ENCODE data around the gene DNAL4. TPM values are rescaled to one million over a fixed set of nuclear protein-coding genes. Genes with fewer than 3 reads are reported as not detected.

DNAL4 gene
- polyA plus RNA-seq, 1 donor (not counting 4 experiments of a cell fraction or from before 2014, with no cell fraction given), result 11.4 TPM

DNA sequence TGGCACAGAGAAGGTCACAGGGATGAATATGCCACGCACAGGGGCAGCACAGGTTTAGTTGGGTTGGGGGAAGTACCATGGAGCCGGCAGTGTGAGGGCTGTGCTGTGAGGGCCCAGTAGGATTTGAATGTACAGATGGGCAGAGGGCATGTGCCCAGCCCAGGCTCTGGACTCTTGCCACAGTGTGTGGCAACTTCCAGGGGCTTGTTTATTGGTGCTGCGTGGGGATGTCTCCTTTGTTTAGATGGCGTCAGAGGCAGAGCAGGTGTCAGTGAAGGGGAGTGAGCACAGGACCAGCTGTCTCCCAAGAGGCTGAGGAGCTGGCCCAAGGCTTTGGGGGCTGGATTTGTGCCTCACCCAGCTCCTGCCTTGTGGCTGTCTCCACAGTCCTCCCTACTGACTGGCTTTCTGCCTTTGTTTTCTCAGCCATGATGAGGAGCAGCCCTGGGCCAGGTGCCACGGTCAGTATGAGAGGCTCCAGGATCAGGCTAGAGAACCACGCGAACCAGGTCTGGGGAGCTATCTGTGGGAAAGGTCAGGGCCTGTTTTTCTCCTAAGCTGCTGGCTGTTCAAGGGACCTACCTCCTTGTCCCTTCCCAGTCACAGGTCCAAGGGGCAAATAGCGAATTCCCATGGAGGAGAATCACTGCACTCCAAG, 60.1 kb downstream of the DNAL4 start:
- H3K9me1 ChIP-seq (ENCODE audit: control insufficient read depth, extremely low read depth, insufficient read depth, low read length), result no peaks in the 10 kb centered on the region
- DNase-seq (ENCODE audit: low read depth, low spot score) (no peak), FAIRE-seq (no peak)
- TF ChIP-seq, protein P1, sequence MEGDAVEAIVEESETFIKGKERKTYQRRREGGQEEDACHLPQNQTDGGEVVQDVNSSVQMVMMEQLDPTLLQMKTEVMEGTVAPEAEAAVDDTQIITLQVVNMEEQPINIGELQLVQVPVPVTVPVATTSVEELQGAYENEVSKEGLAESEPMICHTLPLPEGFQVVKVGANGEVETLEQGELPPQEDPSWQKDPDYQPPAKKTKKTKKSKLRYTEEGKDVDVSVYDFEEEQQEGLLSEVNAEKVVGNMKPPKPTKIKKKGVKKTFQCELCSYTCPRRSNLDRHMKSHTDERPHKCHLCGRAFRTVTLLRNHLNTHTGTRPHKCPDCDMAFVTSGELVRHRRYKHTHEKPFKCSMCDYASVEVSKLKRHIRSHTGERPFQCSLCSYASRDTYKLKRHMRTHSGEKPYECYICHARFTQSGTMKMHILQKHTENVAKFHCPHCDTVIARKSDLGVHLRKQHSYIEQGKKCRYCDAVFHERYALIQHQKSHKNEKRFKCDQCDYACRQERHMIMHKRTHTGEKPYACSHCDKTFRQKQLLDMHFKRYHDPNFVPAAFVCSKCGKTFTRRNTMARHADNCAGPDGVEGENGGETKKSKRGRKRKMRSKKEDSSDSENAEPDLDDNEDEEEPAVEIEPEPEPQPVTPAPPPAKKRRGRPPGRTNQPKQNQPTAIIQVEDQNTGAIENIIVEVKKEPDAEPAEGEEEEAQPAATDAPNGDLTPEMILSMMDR (optimal IDR thresholded peaks at IDR 0.05 in 1 of 3, IDR thresholded peaks at IDR 0.05 in 1 of 3, conservative IDR thresholded peaks at IDR 0.05 in 1 of 3; ENCODE audit: extremely low read depth in 1 of 3, insufficient read depth in 2 of 3, low read length in 3 of 3), result no peak
- no peak for TF ChIP-seq EZH2 (IDR thresholded peaks at IDR 0.05; ENCODE audit: low read length)
- no peaks in the 10 kb centered on the region for H3K9me3 ChIP-seq (ENCODE audit: control insufficient read depth, low read depth, low read length)
- H3K9ac ChIP-seq (ENCODE audit: control insufficient read depth, extremely low read depth, insufficient read depth, low read length), result no peak overlapping the region
- no peak overlapping the region for H3K27ac ChIP-seq (ENCODE audit: control insufficient read depth, insufficient read depth, low read length)
- H3K36me3 ChIP-seq (ENCODE audit: control insufficient read depth in 2 of 2, extremely low read depth in 1 of 2, insufficient read depth in 2 of 2, low read length in 2 of 2), result peaks cover 45 to 59% of the 10 kb centered on the region in 2 experiments
- H3K79me2 ChIP-seq (ENCODE audit: control insufficient read depth, insufficient read depth, low read length), result no peaks in the 10 kb centered on the region
- H3K4me1 ChIP-seq (ENCODE audit: control insufficient read depth, extremely low read depth, insufficient read depth, low read length), result peaks cover 23% of the 10 kb centered on the region
- no peak overlapping the region for H2AFZ ChIP-seq (ENCODE audit: control insufficient read depth, low read length)
- H3K4me2 ChIP-seq (ENCODE audit: control insufficient read depth, extremely low read depth, insufficient read depth, low read depth, low read length), result no peak overlapping the region
- dilution Hi-C loops (cut with MboI; ENCODE audit: extremely low pct_ligation_motif_present, low sequenced_read_pairs), result no loop called here
- H4K20me1 ChIP-seq (ENCODE audit: control insufficient read depth, extremely low read depth, insufficient read depth, low read length), result peaks cover 2% of the 10 kb centered on the region
- no peak overlapping the region for H3K4me3 ChIP-seq (ENCODE audit: control insufficient read depth in 2 of 3, extremely low read depth in 1 of 3, insufficient read depth in 2 of 3, low read depth in 1 of 3, low read length in 3 of 3)
- H3K27me3 ChIP-seq (ENCODE audit: control insufficient read depth, extremely low read depth, insufficient read depth, low read length), result no peaks in the 10 kb centered on the region

DNA sequence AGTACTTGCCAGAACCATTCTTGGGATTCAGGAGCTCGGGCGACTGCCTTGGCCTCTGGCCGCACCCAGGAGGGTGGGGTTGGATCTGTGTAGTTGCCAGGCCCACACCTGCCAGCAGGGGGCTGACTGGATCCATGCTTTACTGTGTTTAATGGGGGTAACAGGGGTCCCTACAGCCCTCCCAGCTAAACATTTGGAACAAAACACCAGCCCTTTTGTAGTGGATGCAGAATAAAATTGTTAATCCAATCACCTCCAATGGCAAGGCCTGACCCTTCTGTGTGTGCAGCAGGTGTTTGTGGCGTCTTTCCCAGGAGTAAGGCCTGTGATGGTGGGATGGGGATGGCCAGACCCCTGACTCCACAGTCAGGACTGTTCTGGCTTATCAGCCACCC, 60.6 kb downstream of the DNAL4 start:
- Histone ChIP-seq H3K4me1 (ENCODE audit: control insufficient read depth, extremely low read depth, insufficient read depth, low read length) (peaks cover 23% of the 10 kb centered on the region), H3K9me3 (ENCODE audit: control insufficient read depth, low read depth, low read length) (no peaks in the 10 kb centered on the region), H3K4me2 (ENCODE audit: control insufficient read depth, extremely low read depth, insufficient read depth, low read depth, low read length) (no peak overlapping the region), H3K27me3 (ENCODE audit: control insufficient read depth, extremely low read depth, insufficient read depth, low read length) (no peaks in the 10 kb centered on the region), H4K20me1 (ENCODE audit: control insufficient read depth, extremely low read depth, insufficient read depth, low read length) (peaks cover 2% of the 10 kb centered on the region), H3K36me3 (ENCODE audit: control insufficient read depth in 2 of 2, extremely low read depth in 1 of 2, insufficient read depth in 2 of 2, low read length in 2 of 2) (peaks cover 45 to 56% of the 10 kb centered on the region in 2 experiments), H3K4me3 (ENCODE audit: control insufficient read depth in 2 of 3, extremely low read depth in 1 of 3, insufficient read depth in 2 of 3, low read depth in 1 of 3, low read length in 3 of 3) (no peak overlapping the region), H3K27ac (ENCODE audit: control insufficient read depth, insufficient read depth, low read length) (no peak overlapping the region), H3K79me2 (ENCODE audit: control insufficient read depth, insufficient read depth, low read length) (no peaks in the 10 kb centered on the region), H3K9ac (ENCODE audit: control insufficient read depth, extremely low read depth, insufficient read depth, low read length) (no peak overlapping the region), H2AFZ (ENCODE audit: control insufficient read depth, low read length) (no peak overlapping the region), H3K9me1 (ENCODE audit: control insufficient read depth, extremely low read depth, insufficient read depth, low read length) (no peaks in the 10 kb centered on the region)
- TF ChIP-seq EZH2 (IDR thresholded peaks at IDR 0.05; ENCODE audit: low read length), result no peak
- TF ChIP-seq, protein P1 (optimal IDR thresholded peaks at IDR 0.05 in 1 of 3, IDR thresholded peaks at IDR 0.05 in 1 of 3, conservative IDR thresholded peaks at IDR 0.05 in 1 of 3; ENCODE audit: extremely low read depth in 1 of 3, insufficient read depth in 2 of 3, low read length in 3 of 3), result peak; percentile 81 to 93 (median 88)
- DNase-seq (ENCODE audit: low read depth, low spot score), result no peak
- dilution Hi-C loops (cut with MboI; ENCODE audit: extremely low pct_ligation_motif_present, low sequenced_read_pairs), result no loop called here
- no peak for FAIRE-seq

Data from keratinocyte (primary cell).